GF-D8 (cell line): Measurements from ENCODE around the gene SOX21.

Experiments
- DNase-seq: peaks from one replicate; lab custom pipeline; 2025; lab: John Stamatoyannopoulos, UW

The SOX21 gene

DNA sequence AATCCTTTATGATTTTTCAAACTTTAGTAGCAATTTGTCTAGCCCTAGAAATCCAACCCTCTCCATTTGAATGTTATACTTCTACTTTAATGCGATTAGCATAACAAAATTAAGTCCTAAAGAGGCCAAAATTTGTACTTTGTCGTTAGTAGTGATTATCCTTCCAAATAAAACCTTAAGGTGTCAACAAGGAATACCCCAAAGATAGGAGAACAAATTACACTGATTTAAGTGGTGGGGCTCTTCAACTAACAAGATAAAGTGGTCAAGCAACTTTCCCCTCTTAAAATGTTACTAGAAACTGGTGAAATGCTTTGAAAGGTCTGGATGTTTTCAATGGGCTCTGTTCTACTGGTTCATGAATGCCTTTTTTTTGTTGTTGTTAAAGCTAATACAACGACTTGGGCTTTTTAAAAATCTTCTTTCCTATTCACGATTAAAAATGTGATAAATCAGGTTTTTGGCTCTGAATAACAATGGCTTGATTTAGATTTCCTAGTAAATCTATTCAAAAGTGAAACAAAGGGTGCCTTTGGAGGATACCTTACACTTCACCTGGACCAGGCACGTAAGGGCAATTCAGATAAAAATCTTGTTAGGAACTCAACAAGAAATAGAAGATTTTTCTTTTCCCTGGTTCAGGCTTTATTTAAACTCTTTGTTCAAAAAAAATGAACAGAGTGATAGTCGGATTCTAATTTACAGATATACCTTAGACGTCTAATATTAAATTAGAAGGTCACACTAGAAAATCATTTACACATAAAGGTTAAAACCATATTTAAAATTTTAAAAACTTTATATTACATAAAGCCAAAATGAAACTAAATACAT, 3.1 kb downstream of the SOX21 start:
- DNase-seq, result no peak

DNA sequence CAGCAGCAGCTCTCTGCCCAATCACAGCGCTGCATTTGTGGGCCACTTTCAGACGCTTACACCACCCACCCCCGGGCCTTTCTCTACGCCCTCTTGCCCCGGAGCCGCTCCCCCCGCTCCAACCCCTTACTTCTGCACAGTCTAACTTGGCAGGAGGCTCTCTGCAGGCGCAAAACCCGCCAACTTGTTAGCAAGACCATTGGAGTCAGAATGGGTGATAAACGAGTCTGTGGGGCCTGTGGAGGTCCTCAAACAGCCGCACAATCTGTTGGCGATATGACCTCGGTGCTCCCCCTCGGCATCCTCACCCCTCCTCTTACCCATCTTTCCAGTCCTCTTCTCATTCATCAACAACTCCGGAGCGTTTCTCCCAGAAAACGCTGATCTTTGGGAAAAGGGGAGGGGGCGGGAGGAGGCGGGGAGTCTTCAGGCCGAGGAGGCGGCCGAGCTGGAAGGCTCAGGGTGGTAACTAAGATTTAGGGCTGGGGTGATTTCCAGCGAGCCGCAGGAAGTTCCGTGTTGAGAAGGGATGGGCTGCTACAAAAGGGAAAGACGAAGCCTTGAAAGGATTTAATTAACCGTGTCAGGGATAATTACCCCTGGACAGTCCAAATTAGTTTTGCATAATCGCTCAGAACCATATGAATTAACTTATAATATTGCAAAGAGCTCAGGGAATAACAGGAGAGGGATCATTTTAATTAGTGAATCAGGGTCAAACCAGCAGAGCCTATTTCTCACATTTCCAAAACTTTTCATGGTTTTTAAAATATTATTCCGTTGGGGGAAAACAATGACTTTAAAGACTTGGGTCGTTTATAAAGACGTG, 4.1 kb downstream of the SOX21 start:
- DNase-seq, result no peak

DNA sequence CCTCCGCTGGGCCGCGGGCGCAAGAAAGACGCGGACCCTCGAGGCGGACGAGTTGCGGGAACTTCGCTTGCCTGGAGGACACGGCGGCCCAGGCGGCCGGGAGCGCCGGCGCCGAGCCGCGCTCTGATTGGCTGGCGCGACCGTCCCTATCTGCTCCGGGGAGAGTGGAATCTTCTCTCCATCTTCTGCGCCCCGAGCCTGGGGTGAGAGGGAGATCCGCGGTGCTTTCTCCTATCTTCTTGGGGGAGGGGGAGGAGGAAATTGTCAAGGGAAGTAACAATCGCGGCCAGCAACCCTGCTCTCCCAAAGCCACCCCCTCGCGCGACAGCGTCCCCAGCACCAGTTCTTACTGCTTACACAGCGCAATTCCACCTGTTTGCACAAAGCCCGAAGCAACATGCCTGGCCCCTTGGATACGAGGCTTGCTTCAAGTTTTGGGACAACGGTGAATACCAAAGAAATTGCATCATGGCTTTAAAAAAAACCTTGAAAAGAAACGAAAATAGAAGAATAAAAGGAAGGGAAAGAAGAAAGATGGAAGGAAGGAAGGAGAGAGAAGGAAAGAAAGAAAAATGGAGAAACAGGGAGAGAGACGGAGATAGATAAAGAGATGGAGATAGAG, 4.8 kb downstream of the SOX21 start:
- no peak for DNase-seq

DNA sequence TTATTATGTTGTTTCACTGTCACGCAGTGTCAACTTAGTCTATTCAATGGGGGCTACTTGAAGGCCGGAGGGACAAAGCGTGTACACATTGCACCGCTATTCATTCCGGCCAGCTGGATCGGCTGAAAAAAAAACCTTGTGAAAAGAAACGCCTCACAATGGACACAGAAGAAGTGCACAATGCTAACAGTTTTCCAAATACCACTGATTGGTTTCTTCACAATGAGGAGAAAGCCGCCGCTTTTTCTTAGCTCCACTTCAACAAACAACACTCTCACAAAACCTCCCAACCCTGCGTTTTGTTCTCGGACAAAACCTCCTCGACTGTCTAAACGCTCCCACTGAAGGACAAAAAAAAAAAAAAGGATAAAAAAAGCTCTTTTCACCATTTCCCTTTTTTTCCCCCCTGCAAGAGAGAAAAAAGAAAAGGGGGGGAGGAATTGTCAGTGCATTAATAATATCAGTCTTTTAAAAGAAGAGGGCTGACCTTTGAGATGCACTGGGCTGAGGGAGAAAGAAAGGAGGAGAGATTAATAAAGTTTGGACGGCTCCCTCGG, 5.4 kb downstream of the SOX21 start:
- no peak for DNase-seq

DNA sequence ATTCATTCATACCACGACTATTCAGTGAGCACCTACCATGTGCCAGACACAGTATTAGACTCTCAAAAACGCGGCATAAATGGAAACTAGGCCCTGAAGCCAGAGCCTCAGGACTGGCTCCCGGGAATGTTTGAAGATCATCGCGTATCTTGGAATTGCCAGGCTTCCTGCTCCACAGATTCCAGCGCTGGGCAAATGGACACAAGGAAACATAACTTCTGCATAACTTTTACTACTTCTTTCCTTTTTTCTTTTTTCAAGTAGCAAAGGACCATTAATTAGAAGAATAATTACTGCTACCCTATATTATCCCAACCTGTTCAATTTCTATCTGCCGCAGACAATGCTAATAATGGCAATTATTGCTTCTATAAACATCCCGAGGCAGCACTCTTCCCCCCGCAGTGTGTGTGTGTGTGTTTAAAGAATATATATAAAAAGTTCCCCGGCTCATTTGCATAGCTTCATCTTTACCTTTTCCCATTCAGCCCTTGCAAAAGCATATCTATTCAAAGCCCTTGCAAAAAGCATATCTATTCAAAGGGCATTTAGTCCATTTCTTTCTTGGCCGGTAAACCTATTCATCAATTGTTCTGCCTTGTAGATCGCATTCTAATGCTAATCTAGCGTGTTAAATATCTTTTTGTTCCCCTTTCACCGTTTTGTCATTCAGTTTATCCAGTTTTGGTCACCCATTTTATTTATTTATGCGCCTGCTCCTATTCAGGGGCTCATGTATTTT, 6.1 kb downstream of the SOX21 start:
- no peak for DNase-seq

DNA sequence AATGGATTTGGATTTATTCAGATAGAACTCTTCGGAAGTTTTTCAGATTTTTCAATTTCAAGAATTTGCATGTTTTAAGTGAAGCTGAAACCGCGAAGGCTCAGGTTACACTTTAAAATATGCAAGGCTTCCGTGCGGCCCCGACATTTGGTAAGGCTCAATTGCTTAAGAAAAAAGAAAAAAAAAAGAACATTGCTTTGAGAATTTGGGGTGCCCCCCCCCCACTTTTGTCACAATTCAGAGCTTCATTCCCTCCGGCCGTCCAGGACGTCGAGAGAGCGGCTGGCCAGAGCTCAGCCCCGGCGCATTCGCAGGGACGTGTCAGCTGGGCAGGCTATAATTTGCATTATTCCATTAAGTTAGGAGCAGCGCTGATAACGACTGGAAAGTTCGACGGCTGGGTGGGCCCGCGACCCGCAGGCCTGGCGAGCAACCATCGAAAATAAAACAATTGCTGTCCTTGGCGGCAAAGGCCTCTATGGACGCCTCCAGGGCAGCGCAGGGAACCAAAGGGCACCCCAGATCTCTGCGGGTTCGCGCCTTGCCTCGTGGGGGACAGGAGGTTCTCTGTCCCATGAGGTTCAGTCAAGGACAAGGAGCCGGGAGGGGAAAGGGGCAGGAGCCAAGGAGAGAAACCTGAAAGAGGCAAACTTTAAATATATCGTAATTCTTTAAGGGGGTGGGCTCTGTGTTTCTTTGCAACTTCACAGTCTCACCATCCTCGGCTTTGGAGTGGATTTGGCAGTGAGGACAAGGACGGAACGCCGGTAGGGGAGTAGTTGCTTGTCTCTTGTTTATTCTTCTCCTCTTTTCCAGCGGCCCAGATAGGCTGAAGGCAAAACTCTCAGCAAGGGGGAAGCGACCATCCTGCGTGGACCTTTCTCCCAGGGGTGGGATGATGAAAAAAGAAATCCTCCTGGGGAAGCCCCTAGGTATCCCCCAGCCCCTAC, 7.0 kb downstream of the SOX21 start:
- no peak for DNase-seq

DNA sequence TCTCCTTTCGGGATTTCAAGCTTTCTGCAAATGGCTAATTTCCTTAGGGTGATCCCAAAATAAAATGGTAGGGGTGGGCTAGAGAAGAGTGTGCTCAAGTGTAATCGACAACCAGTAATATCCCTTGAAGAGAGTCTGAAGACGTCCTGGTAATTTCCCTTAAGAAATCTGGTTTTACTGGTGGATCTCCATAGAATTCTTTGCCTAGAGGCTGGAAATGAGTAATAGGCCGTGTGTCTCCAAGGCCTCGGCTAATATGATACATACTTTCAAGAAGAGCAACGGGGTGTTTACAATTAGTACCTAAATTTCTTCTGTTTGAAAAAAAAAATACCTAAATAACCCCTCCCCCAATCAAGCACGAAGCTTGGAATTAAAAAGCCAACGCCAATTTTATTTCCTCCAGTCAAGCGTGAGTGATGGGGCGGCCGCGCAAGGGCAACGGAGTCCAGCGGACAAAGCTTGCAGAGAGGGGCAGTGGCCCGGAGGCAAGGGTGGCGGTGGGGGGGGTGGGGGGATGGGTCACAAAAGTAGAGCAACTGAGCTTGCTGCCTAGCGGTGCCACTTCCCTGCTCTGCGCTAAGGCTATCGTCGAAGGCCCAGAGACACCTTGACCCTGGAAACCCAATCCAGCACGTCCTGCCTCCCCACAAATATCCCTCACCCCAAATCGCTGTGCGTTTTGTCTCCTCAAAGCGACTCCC, 7.8 kb downstream of the SOX21 start:
- DNase-seq, result no peak

DNA sequence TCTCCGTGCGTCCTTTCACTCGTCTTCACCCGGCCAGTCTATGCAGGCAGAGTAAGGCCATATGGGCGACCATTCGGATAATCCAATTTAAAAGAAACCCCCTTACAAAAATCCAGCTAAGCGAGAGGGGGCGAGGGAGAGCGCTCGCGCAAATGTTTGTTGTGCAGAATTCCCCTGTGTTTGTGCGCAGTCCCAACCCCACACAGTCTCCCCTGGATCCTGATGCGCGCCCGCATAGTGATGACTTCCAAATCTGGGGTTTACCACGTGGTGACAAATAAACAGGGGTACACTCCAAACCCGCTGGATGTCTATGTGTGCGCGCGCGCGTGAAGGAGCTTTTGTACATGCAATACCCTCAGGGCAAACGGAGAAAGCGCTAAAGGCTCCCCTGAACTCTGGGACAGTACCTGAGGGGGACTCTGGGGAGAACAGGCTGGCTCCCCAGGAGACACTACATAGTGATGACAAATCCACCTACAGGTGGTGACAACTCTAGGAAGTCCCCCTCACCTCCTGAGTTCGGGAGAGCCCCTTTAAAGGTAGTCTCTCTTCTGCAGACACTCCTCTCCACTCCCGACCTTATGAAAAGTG, 8.5 kb downstream of the SOX21 start:
- no peak for DNase-seq

DNA sequence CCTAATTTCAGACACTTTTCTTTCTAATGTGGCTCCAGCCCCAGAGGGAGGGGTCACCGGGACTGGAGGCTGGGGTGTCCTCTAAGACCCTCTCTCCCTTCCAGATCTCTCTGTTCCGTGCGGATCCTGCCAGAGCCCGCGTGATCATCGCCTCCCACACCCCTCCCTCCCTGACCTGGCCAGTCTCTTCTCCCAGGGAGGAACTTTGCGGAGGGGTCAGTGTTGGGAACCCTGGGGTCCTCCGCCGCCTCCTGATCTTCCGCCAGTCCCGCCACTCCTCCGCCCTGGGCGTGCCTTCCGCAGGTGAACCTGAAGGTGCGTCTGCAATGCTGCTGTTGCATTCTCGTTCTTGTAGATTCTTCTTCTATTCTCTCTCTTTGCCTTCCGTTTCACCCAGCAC, 9.1 kb downstream of the SOX21 start:
- no peak for DNase-seq

DNA sequence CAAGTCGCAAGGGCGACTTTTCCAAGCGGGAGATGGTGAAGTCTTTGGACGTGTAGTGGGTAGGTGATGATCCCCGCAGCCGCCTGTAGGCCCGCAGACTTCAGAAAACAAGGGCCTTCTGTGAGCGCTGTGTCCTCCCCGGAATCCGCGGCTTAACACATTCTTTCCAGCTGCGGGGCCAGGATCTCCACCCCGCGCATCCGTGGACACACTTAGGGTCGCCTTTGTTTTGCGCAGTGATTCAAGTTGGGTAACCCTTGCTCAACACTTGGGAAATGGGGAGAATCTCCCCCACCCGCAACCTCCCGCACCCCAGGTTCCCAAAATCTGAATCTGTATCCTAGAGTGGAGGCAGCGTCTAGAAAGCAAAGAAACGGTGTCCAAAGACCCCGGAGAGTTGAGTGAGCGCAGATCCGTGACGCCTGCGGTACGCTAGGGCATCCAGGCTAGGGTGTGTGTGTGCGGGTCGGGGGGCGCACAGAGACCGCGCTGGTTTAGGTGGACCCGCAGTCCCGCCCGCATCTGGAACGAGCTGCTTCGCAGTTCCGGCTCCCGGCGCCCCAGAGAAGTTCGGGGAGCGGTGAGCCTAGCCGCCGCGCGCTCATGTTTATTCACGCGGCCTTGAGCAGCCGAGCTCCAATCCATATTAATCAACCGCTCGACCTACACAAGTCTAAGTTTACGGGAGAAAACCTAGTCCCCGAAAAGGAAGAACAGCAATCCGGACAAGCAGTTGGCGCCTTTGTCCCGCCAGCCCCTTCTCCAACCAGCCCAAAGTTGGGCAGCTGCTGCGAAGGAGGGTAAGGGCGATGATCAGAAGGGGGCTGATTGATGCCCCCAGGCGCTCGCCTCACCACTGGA, 9.9 kb downstream of the SOX21 start:
- DNase-seq, result no peak

DNA sequence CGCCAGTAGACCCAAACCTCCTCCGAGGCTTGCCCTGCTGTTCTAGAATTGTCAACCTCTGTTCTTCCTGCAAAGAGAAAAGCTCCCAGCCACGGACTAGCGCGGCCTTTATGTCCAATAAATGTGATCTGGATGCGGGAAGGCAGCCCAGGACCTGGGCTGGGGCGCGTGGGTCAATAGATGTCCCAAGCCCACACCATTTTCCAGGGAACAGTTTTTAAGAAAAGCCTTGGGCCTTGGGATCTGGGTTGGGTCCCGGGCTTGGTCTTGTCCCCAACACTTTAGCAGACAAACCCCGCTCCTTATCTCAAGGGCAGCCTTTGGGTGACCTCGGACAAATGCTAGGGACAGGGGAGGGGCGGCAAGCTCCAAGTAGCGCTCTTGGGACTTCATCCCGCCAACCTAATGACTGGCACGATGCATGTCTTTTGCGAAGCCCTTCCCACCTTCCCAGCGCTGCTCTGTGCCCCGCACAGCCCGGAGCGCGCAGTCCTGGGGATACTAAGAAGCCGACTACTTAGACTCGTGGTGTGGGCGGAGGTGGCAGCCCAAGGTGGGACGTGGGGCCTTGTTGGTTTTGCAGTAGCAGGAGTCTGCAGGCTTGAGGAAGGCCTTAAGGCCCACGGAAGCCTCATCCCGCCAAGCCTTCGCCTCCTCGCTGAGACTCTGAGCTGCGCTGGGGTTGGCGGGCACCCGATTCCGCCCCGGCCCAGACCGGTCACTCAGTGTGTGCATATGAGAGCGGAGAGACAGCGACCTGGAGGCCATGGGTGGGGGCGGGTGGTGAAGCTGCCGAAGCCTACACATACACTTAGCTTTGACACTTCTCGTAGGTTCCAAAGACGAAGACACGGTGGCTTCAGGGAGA, 10.8 kb downstream of the SOX21 start:
- no peak for DNase-seq

DNA sequence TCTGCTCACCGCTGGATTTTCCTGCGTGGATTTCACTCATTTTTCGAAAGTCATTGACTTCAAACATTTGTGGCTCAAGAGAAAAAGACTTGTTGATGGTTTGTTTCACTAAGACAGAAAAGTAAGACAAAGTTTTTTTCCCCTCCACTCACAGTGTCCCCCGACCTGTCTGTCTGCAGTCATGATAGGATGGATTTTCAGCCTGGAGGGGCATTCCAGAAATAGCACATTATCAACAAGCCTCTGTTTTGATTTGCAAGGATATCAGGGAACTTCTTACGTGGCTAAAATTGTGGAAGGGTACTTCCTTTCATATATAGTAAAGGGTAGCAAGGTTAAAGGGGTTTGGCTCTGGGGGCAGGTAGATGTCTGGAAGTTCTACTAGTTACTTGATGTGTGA, 11.8 kb downstream of the SOX21 start:
- DNase-seq, result no peak

DNA sequence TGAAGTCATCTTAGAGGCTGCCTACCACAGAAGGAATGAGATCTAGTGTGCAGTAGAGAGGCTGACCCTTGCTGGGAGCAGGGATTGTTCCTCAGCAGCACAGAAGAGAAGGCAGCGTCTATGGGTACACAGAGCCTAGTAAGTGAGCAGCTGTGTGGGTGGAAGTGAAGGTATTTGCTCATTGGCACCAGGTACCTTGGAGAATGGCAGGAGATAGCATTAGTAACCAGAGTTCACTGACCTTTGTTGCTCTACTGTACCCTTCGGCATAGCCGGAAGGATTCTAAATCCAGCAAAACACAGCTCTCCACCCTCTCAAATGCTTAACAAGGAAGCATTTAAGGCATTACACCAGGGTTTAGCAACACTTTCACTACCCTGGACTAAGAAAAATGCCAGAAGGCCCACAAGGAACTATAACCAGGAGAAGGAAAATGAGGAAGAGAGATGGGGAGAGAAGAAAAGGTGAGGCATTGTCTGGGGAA, 12.3 kb downstream of the SOX21 start:
- no peak for DNase-seq

DNA sequence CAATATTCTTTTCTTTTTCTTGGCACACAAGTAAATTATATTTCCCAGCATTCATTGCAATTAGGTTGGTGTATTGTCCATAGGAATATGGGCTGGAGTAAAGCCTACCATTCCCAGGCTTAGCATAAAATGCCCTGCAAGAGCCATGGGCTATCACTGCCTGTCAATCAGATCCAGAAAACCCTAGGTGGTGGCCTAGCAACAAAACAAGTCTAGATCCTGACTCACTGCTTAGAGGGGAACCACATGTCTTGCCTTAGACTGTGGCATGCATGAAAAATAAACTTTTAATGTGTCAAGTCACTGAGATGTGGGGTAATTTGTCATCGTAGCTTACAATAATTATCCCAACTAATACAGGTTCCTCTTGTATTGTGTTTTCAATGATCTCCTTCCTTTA, 16.2 kb downstream of the SOX21 start:
- DNase-seq, result no peak

DNA sequence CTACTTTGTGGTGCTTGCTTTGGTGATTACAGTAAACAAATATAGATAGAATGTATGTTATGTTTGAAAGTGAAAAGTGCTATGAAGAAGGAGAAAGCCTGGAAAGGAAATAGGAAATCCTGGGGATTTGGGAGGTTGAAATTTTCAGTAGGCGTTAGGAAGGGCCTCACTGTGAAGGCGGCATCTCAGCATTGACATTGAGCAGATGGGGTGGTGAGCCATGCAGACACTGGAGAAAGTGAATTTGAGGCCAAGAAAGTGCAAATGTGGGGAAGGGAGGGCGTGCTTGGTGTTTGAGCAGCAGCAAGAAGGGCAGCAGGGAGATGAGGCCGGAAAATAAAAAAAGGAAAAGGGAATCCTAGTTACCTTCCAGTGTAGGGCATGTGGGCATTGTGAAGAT, 20.3 kb downstream of the SOX21 start:
- DNase-seq, result no peak

DNA sequence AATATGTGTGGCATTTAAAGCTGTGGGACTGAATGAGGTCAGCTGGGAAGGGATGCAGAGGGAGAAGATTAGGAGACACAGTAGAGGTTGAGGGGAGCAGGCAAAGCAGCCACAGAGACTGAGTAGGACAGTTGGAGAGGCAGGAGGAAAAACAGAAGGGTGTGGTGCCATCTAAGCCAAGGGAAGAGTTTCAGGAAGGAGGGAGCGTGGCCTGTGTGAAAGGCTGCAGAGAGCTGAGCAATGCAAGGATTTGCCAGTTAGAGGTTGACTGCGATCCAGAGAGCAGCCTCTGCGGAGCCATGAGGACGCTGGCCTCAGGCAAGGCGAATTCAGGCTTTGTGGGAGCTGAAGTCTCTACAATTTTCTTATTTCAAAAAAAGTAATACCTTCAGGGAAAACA, 28.9 kb downstream of the SOX21 start:
- DNase-seq, result no peak

DNA sequence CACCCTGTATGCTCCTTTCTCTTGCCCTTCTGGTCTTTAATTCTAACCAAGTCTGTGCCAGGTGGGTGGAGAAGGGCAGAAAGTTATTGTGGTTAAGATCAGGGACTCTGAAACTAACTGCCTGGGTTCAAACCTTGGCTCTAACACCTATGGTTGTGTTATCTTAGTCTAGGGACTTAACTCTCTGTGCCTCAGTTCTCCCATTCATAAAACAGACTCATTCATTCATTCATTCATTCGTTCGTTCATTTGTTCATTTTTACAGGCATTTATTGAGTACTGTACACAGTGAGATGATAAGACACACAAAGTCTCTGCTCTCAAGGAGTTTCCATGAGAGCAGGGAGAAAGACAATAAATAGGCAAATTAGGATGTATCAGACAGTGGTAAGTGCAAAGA, 30.1 kb downstream of the SOX21 start:
- DNase-seq, result no peak

DNA sequence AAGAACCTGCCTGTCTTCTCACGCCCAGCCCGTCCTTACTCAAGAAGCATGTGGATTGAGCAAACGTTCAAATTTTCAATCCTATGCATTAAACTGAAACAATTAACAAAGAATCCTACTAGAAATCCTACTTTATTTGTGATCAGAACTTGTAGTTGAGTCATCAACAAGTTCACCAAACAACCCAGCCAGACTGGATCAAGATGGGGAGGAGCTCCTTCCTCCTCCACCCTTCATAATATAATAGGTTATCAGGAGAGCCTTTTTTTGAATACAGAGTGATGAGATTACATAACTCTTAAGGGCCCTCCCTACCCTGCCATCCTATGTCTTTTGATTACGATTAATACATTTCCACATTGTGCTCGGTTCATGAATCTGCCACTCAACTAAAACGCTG, 32.7 kb downstream of the SOX21 start:
- no peak for DNase-seq
